ENCODE results near the gene BICC1. TPM values are rescaled to one million over a fixed set of nuclear protein-coding genes. Genes with fewer than 3 reads are reported as not detected.

BICC1 gene
- total and polyA plus RNA-seq, 2 of the 4 experiments (the other 2 are of a cell fraction) = 5.7 to 42.5 TPM

- Histone ChIP-seq H3K9ac (ENCODE audit: low read depth, low read length) (no peak overlapping the region), H2BK20ac (ENCODE audit: low read depth, low read length) (no peak overlapping the region), H3K18ac (ENCODE audit: low read depth, low read length) (no peak overlapping the region), H4K5ac (ENCODE audit: low read depth, low read length) (no peak overlapping the region), H3K4me1 (ENCODE audit: control insufficient read depth, insufficient read depth, low read length) (peaks cover 2% of the 10 kb centered on the region; the same call in 1 of the 2 replicates), H3K27ac (ENCODE audit: insufficient read depth, low read length) (no peak overlapping the region), H3K14ac (replicated peaks; ENCODE audit: low read depth, low read length) (no peak overlapping the region), H3K56ac (ENCODE audit: extremely low read depth, insufficient read depth, low read length) (no peak overlapping the region), H2AK9ac (replicated peaks; ENCODE audit: low read depth, low read length, poor library complexity) (no peak overlapping the region), H2BK120ac (ENCODE audit: low read depth, low read length) (no peak overlapping the region), H4K8ac (ENCODE audit: low read depth in 2 of 2, low read length in 2 of 2) (no peak overlapping the region), H3K4ac (ENCODE audit: low read depth, low read length) (no peak overlapping the region), H4K91ac (ENCODE audit: insufficient read depth, low read depth, low read length) (no peak overlapping the region), H2BK15ac (ENCODE audit: low read depth, low read length) (no peak overlapping the region), H3K9me1 (ENCODE audit: insufficient read depth, low read length) (no peaks in the 10 kb centered on the region), H3K4me2 (ENCODE audit: low read depth, low read length) (no peak overlapping the region), H3K36me3 (ENCODE audit: control insufficient read depth, insufficient read depth, low read length) (peaks cover 2% of the 10 kb centered on the region), H3K9me3 (ENCODE audit: control insufficient read depth, insufficient read depth, low read length) (0 out of 2 replicates have a peak, but pooled peaks cover 2% of the 10 kb centered on the region), H3K23ac (ENCODE audit: low read depth, low read length) (no peak overlapping the region), H3K79me1 (ENCODE audit: low read depth in 1 of 2, low read length in 2 of 2) (peaks cover 0 to 6% of the 10 kb centered on the region in 2 experiments; a peak in 1 of 4 replicates), H2AFZ (replicated peaks; ENCODE audit: low read length, poor library complexity) (no peak overlapping the region), H2BK5ac (ENCODE audit: low read depth, low read length, poor library complexity, severe bottlenecking) (no peak overlapping the region), H3K4me3 (ENCODE audit: insufficient read depth, low read depth, low read length) (no peak overlapping the region), H3K27me3 (ENCODE audit: control insufficient read depth, insufficient read depth, low read length) (no peaks in the 10 kb centered on the region), H4K20me1 (ENCODE audit: insufficient read depth, low read length) (no peaks in the 10 kb centered on the region), H2AK5ac (ENCODE audit: low read depth, low read length) (no peak overlapping the region)
- BruUV-seq (replicated peaks) = no TSS peak
- ATAC-seq (ENCODE audit: low read depth) (no peak), DNase-seq (no peak)
- dilution Hi-C loops (cut with HindIII; ENCODE audit: low sequenced_read_pairs, unreplicated experiment) (no loop called here), intact Hi-C loops (cut with micrococcal nuclease) (no loop called here), in situ Hi-C loops (cut with MboI; ENCODE audit: low sequenced_read_pairs) (no loop called here)
- no CpG with 5 or more reads among the region's 3 CpGs for WGBS, 2 experiments (ENCODE audit: extremely low coverage in 2 of 2, insufficient read length in 1 of 2)
- ChIA-PET POLR2A (ENCODE audit: unreplicated experiment) (no interaction called here), CTCF (no interaction called here)
- TF ChIP-seq MAZ (IDR thresholded peaks at IDR 0.05; ENCODE audit: borderline replicate concordance, low read depth, low read length) = no peak
- no peak for TF ChIP-seq ELK1 (IDR thresholded peaks at IDR 0.05; ENCODE audit: borderline replicate concordance, low read depth, low read length)
- TF ChIP-seq USF2 (IDR thresholded peaks at IDR 0.05; ENCODE audit: low read depth, low read length) = no peak
Measured at GRCh38 chr10:58765910-58766309, 253.2 kb downstream of the BICC1 start.

Data from IMR-90 (cell line).